ENCODE measurements around the gene XPNPEP2.

Gene XPNPEP2

DNA sequence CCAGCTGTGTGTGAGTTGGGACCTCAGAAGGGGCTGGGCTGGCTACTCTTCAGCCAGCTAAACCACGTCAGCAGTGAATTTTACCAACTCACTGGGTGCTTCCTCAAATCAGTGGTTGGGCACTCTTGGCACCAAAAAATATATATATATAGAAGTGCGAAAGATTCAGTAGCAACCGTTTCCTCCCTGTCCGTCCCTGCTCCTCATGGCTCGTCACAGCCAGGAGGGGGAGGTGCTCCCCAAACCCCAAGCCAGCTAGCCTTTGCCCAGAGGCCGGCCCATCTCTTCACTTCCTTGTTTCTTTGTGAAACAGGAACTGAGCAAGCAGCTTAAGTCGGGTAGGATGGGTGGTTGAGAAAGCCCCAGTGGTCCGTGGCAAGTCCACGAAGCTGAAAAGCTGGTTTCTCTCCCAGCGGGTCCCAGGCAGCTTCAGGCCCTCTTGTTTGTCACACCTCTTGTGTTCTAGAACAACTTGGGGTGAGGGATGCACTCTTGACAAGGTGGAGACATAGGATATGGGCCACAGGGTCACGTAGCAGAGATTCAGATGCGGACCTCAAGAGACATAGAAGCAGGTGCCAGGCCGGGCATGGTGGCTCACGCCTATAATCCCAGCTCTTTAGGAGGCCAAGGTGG, 34.1 kb downstream of the XPNPEP2 start:
- Histone ChIP-seq H3K9me3 (no peaks in the 10 kb centered on the region), H3K27ac (no peak overlapping the region), H3K4me1 (no peaks in the 10 kb centered on the region), H3K4me3 (no peak overlapping the region), H3K27me3 (no peaks in the 10 kb centered on the region), H3K36me3 (no peaks in the 10 kb centered on the region)
- TF ChIP-seq, protein P1, sequence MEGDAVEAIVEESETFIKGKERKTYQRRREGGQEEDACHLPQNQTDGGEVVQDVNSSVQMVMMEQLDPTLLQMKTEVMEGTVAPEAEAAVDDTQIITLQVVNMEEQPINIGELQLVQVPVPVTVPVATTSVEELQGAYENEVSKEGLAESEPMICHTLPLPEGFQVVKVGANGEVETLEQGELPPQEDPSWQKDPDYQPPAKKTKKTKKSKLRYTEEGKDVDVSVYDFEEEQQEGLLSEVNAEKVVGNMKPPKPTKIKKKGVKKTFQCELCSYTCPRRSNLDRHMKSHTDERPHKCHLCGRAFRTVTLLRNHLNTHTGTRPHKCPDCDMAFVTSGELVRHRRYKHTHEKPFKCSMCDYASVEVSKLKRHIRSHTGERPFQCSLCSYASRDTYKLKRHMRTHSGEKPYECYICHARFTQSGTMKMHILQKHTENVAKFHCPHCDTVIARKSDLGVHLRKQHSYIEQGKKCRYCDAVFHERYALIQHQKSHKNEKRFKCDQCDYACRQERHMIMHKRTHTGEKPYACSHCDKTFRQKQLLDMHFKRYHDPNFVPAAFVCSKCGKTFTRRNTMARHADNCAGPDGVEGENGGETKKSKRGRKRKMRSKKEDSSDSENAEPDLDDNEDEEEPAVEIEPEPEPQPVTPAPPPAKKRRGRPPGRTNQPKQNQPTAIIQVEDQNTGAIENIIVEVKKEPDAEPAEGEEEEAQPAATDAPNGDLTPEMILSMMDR (IDR thresholded peaks at IDR 0.05) = no peak
- peak; percentile 53 to 77 for DNase-seq
- intact Hi-C loops (cut with DNase I; ENCODE audit: low total_unique reads) = no loop called here

DNA sequence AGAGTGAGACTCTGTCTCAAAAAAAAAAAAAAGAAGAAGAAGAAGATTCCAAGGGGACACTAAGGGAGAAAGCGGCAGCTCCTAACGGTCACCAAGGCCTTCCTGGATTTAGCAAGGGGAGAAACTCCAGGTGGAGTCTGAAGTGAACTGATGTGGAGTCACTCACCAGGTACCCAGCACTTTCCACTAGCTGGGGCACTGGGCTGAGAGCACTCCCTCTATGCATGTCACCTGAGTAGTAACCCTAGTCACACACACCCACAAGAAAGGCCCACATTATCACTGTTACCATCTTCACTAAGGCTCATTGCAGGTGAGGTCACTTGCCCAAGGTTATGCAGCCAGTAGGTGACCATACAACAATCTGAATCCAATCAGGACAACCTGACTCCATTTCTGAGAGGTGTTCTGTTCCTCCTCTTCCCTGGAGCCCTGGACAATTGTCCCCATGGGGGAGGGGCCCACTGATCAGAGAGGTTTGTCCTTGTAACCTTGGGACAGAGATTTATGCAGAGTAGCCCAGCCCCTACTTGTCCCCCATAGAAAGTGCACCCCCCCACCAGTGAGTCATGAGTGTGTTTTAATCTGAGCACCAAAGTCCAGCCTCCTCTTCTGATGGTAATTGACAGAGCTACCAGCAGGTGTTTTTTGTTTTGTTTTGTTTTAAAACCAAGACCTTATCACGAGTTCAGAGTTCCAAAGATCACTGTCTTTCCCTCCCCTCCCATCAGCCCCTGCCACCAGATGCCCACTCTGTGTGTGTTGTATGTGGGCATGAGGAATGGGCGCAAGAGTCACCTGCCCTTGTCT, 35.1 kb downstream of the XPNPEP2 start:
- no peaks in the 10 kb centered on the region for H3K4me1 ChIP-seq
- H3K36me3 ChIP-seq = no peaks in the 10 kb centered on the region
- no peaks in the 10 kb centered on the region for H3K9me3 ChIP-seq
- intact Hi-C loops (cut with DNase I; ENCODE audit: low total_unique reads) = no loop called here
- no peaks in the 10 kb centered on the region for H3K27me3 ChIP-seq
- DNase-seq = no peak
- no peak overlapping the region for H3K27ac ChIP-seq
- H3K4me3 ChIP-seq = no peak overlapping the region
- TF ChIP-seq, protein P1 (IDR thresholded peaks at IDR 0.05) = no peak

DNA sequence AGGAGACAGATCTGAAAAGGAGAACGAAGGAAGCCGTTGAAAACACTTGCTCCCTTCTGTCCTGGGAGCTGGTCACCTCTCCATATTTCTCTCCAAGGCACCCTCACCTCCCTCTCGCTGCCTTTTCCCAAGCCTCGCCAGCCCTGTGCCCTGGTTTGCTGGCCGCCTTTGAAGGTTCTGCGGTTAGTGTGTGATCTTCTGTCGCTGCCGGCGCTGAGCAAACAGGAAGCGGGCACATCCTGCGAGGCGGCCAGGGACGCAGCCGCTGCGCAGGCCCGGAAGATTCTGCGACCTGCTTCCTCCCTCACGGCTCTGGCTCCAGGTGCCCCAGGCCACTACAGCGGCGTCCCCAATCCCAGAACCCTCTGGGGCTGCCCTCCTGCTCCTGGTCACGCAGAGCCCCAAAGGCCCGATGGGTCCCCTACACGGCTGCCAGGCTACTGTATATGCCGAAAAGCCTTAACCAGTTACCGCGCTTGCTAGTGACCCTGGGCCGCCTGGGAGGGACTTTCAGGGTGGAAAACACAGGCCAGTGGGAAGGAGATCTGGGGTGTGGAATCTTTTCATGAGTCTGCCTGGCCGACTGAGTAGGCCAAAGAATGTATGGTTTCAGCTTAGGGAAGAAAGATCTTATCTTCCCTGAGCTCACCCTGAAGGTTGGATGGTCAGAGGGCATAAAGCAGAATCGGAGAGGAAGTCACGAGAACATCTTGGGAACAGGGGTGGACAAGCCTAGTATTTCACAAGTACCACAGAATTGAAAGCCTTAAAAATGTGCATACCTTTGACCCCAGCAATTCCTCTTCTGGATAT, 38.6 kb downstream of the XPNPEP2 start:
- Histone ChIP-seq H3K27me3 (no peaks in the 10 kb centered on the region), H3K27ac (no peak overlapping the region), H3K9me3 (no peaks in the 10 kb centered on the region), H3K4me1 (no peaks in the 10 kb centered on the region), H3K4me3 (no peak overlapping the region), H3K36me3 (no peaks in the 10 kb centered on the region)
- peak; percentile 32 to 68 for DNase-seq
- intact Hi-C loops (cut with DNase I; ENCODE audit: low total_unique reads) = no loop called here
- TF ChIP-seq, protein P1 (IDR thresholded peaks at IDR 0.05) = no peak

DNA sequence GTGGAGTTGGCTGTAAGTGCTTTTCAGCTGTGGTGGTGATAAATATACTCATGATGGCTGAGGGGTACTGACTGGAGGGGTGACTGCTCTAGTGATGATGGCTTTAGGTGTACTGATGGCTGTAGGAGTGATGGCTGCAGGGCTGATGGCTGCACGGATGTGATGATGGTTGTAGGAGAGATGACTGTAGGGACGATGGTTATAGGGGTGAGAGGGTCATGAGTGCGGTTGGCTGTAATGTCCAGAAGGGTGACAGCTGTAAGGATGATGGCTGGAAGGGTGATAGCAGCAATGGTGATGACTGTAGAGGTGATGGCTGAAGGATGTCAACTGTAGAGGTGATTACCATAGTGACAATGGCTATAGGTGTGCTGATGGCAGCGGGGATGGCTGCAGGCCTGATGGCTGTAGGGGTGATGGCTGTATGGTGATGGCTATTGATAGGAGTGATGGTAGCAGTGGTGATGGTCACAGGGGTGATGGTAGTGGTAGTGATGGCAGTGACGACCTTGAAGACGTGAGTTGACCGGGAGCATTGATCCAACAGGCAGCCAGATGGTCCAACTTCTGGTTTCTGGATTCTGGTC, 40.4 kb downstream of the XPNPEP2 start:
- no peaks in the 10 kb centered on the region for H3K27me3 ChIP-seq
- H3K27ac ChIP-seq = no peak overlapping the region
- H3K36me3 ChIP-seq = no peaks in the 10 kb centered on the region
- H3K4me3 ChIP-seq = no peak overlapping the region
- intact Hi-C loops (cut with DNase I; ENCODE audit: low total_unique reads) = no loop called here
- TF ChIP-seq, protein P1 (IDR thresholded peaks at IDR 0.05) = no peak
- H3K4me1 ChIP-seq = no peaks in the 10 kb centered on the region
- H3K9me3 ChIP-seq = no peaks in the 10 kb centered on the region
- DNase-seq = no peak

DNA sequence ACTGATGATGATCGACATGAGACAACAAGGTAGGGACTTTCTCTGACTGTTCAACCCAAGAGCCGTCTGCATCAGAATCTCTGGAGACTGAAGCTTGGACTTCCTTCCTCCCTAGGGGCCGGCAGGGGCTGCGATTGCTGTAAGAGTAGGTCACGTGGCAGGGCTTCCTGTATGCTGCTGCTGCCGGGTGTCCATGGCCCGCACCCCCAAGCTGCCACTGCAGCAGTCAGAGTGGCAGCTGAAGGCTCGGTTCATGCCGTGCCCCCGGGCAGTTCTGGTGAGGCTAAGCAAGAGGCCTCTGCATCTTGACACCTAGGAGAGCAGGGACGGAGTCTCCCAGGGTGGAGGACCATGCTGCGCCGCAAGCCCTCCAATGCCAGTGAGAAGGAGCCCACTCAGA, 41.0 kb downstream of the XPNPEP2 start, which contains the start of gene SASH3:
Gene SASH3 (plus strand): TSS at position 203 of the 400 bp plus-strand sequence. CDS start 149 bp downstream, at position 352.
- Histone ChIP-seq H3K27me3 (no peaks in the 10 kb centered on the region), H3K27ac (no peak within 1 kb of the TSS), H3K4me1 (no peaks in the 10 kb centered on the region), H3K9me3 (no peaks in the 10 kb centered on the region), H3K4me3 (peak within 1 kb of the TSS; percentile 10 to 16), H3K36me3 (no peaks in the 10 kb centered on the region)
- TF ChIP-seq, protein P1 (IDR thresholded peaks at IDR 0.05) = no peak
- intact Hi-C loops (cut with DNase I; ENCODE audit: low total_unique reads) = no loop called here
- peak; percentile 55 to 66 for DNase-seq

Data from tibial artery (tissue), 4 donors.